Epithelial cell of proximal tubule (primary cell): ENCODE results near the gene ARHGEF25. TPM values are rescaled to one million over a fixed set of nuclear protein-coding genes. Genes with fewer than 3 reads are reported as not detected.

Experiments used
- DNase-seq: peaks from one replicate; pipeline ENCODE4 v3.0.0-alpha.2; 2011; ENCODE audit warnings: low read depth
- H3K4me3 ChIP-seq: 2 replicates; pipeline ENCODE4 v1.5.1; 2011; ENCODE audit warnings: low read depth, mild to moderate bottlenecking, low read length
- total RNA-seq: library from RNA; depleted of rRNA; stranded (reverse); fragments of >200 nt; gene quantifications from 2 replicates; pipeline ENCODE4 v1.2.3, GENCODE V29; 2015
- TF ChIP-seq, protein P1 (sequence below): conservative IDR thresholded peaks from 2 replicates; pipeline ENCODE4 v1.5.1; 2012; ENCODE audit warnings: low read depth, mild to moderate bottlenecking, low read length

The ARHGEF25 gene
- total RNA-seq, 1 donor from 2014 or later: 6.2 TPM

DNA sequence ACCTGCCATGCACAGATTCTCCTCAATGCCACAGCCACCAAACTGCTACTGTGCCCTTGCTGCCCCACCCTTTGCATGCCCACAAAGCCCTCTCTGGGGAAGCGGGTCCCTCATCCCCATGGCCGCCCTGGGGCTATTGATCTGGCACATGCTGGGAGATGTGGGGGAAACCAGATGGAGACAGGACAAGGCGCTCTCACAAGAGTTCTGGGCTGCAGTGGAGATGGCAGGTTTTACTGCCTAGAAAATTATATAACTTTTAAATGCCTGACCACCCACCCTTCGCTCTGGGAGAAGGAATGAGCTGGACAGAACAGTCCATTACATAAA lies 30.8 kb upstream of the ARHGEF25 start:
- no peak for DNase-seq
- TF ChIP-seq, protein P1, sequence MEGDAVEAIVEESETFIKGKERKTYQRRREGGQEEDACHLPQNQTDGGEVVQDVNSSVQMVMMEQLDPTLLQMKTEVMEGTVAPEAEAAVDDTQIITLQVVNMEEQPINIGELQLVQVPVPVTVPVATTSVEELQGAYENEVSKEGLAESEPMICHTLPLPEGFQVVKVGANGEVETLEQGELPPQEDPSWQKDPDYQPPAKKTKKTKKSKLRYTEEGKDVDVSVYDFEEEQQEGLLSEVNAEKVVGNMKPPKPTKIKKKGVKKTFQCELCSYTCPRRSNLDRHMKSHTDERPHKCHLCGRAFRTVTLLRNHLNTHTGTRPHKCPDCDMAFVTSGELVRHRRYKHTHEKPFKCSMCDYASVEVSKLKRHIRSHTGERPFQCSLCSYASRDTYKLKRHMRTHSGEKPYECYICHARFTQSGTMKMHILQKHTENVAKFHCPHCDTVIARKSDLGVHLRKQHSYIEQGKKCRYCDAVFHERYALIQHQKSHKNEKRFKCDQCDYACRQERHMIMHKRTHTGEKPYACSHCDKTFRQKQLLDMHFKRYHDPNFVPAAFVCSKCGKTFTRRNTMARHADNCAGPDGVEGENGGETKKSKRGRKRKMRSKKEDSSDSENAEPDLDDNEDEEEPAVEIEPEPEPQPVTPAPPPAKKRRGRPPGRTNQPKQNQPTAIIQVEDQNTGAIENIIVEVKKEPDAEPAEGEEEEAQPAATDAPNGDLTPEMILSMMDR: no peak
- H3K4me3 ChIP-seq: no peak overlapping the region

DNA sequence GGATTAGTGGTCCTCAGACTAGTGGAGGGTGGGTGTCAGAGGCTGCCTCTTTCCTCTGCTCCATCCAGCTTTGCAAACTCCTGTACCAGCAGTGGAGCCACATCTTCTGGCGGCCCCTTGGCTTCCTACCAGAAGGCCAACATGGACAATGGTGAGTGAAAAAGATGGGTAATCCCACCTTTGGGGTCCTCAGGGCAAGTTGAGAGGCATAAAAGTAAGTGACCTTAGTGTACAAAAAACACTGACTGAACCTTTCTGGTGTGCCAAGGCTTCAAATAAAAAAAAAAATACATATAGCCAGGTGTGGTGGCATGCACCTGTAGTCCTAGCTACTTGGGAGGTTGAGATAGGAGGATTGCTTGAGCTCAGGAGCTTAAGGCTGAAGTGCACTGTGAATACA lies 29.4 kb upstream of the ARHGEF25 start:
- no peak overlapping the region for H3K4me3 ChIP-seq

DNA sequence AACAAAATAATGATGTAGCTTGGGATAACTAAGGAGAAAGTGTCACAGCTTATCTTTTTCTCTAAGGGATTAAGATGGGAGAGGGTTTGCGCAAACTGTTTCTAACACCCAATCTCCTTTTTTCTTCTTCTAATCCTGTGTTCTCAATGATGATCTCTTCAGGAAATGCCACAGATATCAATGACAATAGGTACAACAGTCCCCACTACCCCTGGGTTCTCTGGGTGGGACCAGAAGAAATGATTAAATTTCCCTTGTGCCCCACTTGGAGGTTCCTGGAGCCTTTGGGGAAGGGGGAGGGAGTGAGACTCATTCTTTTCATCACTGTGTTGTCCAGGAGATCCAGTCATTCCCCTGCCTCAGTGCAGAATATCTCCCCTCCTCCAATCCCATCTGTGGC lies 28.8 kb upstream of the ARHGEF25 start:
- TF ChIP-seq, protein P1: no peak
- no peak for DNase-seq

More for the DNA sequence above, 29.4 kb upstream of the ARHGEF25 start:
- no peak for DNase-seq
- TF ChIP-seq, protein P1: no peak

DNA sequence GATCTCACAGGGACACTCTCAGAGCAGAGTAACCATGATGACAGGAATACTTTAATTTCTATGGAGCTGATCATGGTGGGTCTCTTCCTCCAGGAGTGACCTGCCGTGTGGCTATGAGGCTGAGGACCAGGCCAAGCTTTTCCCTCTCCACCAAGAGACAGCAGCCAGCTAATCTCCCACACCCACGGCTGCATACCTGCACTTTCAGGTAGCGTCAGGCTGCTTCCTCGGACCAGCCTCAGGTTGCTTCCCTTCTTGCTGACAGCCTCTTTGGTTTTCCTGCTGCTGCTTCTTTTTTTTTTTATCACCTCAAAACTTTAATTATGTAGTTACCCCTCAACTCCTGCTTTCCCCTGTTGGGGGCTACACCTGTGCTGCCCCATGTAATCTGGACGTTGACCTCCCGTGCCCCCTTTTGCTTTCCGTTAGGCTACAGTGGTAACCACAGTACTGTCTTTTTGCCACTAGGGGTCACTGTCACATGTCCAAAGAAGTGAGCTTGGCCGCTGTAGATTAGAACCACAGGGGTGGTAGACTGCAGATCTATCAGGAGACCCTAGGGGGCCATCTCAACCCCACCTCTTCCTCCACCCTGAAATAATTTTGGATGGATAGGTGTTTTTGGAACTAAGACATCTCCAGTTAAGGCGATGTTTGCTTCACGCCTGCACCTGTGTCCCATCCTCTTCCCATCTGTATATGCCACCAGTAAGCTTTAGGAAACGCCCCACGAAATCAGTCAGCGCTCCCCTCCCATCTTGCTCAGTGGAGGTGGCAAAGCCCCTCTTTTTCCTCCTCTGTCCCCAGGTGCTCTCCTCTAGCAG lies 28.0 kb upstream of the ARHGEF25 start:
- peak; percentile 29 for DNase-seq
- no peak overlapping the region for H3K4me3 ChIP-seq
- TF ChIP-seq, protein P1: peak; percentile 96

More for the DNA sequence above, 28.8 kb upstream of the ARHGEF25 start:
- no peak overlapping the region for H3K4me3 ChIP-seq

DNA sequence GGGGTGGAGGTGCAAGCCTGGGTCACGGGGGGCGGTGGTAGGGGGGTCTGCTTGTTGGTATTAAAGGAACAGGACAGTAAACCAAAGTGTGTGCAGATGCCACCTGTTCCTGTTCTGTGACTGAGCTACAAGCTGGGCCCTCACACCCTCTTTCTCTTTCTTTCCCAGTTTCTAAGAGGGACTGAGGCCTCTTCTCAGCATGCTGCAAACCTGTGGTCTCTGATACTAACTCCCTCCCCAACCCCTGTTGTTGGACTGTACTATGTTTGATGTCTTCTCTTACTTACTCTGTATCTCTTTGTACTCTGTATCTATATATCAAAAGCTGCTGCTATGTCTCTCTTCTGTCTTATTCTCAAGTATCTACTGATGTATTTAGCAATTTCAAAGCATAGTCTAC lies 27.2 kb upstream of the ARHGEF25 start:
- TF ChIP-seq, protein P1: no peak
- DNase-seq: no peak
- no peak overlapping the region for H3K4me3 ChIP-seq

DNA sequence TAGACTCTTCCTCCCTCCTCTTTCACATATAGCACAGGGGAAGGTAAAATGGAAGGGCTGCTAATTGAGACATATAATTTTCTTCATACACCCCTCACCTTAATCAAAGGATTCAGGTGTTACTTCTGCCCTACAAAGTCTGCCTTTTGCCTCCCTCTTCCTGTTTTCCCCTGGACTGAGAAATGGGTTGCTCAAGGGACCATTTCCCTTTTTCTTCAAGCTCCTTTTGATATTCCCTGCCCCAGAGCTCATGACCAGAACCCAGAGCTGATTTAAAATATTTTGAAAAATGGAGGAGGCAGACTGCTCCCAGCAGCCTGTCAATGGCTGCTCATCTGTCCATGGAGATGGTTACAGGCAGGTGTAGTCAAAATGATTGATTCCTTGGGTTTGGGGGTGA lies 26.5 kb upstream of the ARHGEF25 start:
- no peak overlapping the region for H3K4me3 ChIP-seq
- TF ChIP-seq, protein P1: no peak
- no peak for DNase-seq

DNA sequence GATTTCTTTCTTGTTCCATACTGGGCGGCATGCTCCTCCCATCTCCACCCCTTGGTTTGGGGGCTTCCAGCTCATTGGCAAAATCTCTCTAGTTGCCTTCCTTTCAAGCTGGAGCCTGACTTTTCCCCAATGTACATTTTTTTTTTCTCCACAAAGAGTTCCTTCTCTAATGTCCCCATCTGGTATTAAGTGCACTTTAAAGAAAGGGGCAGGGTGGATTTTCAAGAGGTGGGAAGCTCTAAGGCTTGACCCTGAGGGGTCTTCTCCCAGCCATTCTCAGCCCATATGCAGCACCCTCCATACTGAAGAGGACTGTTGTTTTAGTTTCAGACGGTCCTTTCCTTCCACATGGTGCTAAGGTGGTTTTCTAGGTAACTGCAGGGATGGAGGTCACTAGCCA lies 26.1 kb upstream of the ARHGEF25 start:
- H3K4me3 ChIP-seq: no peak overlapping the region
- TF ChIP-seq, protein P1: no peak
- DNase-seq: no peak
